GM23248 (cell line): Measurements from ENCODE around the gene CKS1B. TPM values are rescaled to one million over a fixed set of nuclear protein-coding genes. Genes with fewer than 3 reads are reported as not detected.

ENCODE experiments used
- DNase-seq: peaks from one replicate; pipeline ENCODE4 v3.0.0-alpha.2; 2015
- H2AFZ ChIP-seq: fragments of 200-600 bp; sonication (generic); 2 replicates; pipeline ENCODE4 v1.6.1; 2016; ENCODE audit warnings: antibody characterized with exemption
- H3F3A ChIP-seq: fragments of 200-600 bp; sonication (generic); 2 replicates; pipeline ENCODE4 v1.6.1; 2016; ENCODE audit warnings: mild to moderate bottlenecking, antibody characterized with exemption, mixed run types; ENCODE audit not compliant: insufficient read depth
- H3K27ac ChIP-seq: fragments of 200-600 bp; sonication (generic); 2 replicates; pipeline ENCODE4 v1.5.1; 2016; ENCODE audit warnings: mild to moderate bottlenecking
- H3K27me3 ChIP-seq: fragments of 200-600 bp; sonication (generic); replicated peaks from 2 replicates; pipeline ENCODE4 v1.6.1; 2016; ENCODE audit warnings: mild to moderate bottlenecking; ENCODE audit not compliant: insufficient read depth
- H3K36me3 ChIP-seq: fragments of 200-600 bp; sonication (generic); 2 replicates; pipeline ENCODE4 v1.6.1; 2016; ENCODE audit warnings: low read depth, mild to moderate bottlenecking
- H3K4me1 ChIP-seq: fragments of 200-600 bp; sonication (generic); 2 replicates; pipeline ENCODE4 v1.6.1; 2016; ENCODE audit warnings: mild to moderate bottlenecking; ENCODE audit not compliant: insufficient read depth
- H3K4me2 ChIP-seq: fragments of 200-600 bp; sonication (generic); one replicate; pipeline ENCODE4 v1.6.1; 2016; ENCODE audit warnings: mild to moderate bottlenecking; ENCODE audit not compliant: unreplicated experiment
- H3K4me3 ChIP-seq: fragments of 200-600 bp; sonication (generic); 2 replicates; pipeline ENCODE4 v1.5.1; 2016; ENCODE audit warnings: mild to moderate bottlenecking
- H3K79me2 ChIP-seq: fragments of 200-600 bp; sonication (generic); 2 replicates; pipeline ENCODE4 v1.6.1; 2016; ENCODE audit warnings: mild to moderate bottlenecking; ENCODE audit not compliant: insufficient read depth
- H3K9ac ChIP-seq: fragments of 200-600 bp; sonication (generic); 2 replicates; pipeline ENCODE4 v1.6.1; 2016; ENCODE audit warnings: mild to moderate bottlenecking
- H3K9me2 ChIP-seq: fragments of 200-600 bp; sonication (generic); 2 replicates; pipeline ENCODE4 v1.6.1; 2016; ENCODE audit warnings: mixed run types, mild to moderate bottlenecking, moderate library complexity; ENCODE audit not compliant: insufficient read depth
- H3K9me3 ChIP-seq: fragments of 200-600 bp; sonication (generic); one replicate; pipeline ENCODE4 v1.6.1; 2017; ENCODE audit warnings: low read depth
- H4K20me1 ChIP-seq: fragments of 200-600 bp; sonication (generic); 2 replicates; pipeline ENCODE4 v1.6.0; 2016; ENCODE audit not compliant: insufficient read depth
- EZH2 ChIP-seq: fragments of 200-600 bp; sonication (generic); IDR thresholded peaks from 2 replicates; pipeline ENCODE4 v1.6.1; 2018; ENCODE audit warnings: antibody characterized with exemption, mild to moderate bottlenecking; ENCODE audit not compliant: insufficient read depth, poor library complexity, severe bottlenecking
- EZH2phosphoT487 ChIP-seq: fragments of 200-600 bp; sonication (generic); IDR thresholded peaks from 2 replicates; pipeline ENCODE4 v1.6.1; 2018; ENCODE audit warnings: antibody characterized with exemption, moderate library complexity, mild to moderate bottlenecking, low read depth; ENCODE audit not compliant: insufficient read depth
- WGBS, 2 experiments: methylation state at CpG; one replicate each; pipeline ENCODE4 v1.1.6; 2015 to 2017; ENCODE audit warnings: low lambda C conversion rate in 2 of 2, low coverage in 1 of 2; ENCODE audit errors: missing lambda C conversion rate in 2 of 2; 5-methylcytosine and 5-hydroxymethylcytosine counted together
- in situ Hi-C: fragments of 300-500 bp; cut with MboI; formaldehyde crosslinking; loops from 2 replicates; pipeline ENCODE4 v1.15.0; 2020
- polyA plus RNA-seq: library from polyadenylated mRNA; unstranded; fragments of >200 nt; fragmentation: Nextera tagmentation; extraction: Ambion mirVana; gene quantifications from 2 replicates; pipeline ENCODE4 v1.2.1, GENCODE V29; 2016
- total RNA-seq: library from RNA; depleted of rRNA; stranded (reverse); fragments of >200 nt; shearing (Covaris generic); gene quantifications from 2 replicates; pipeline ENCODE4 v1.2.3, GENCODE V29; 2014

Gene CKS1B
- total and polyA plus RNA-seq, 2 experiments from 2014 or later = 45.6 to 119 TPM

- Histone ChIP-seq H3K79me2 (peaks cover 45% of the 10 kb centered on the region), H3K9ac (peak overlapping the region; percentile 82), H2AFZ (peak overlapping the region; percentile 40), H4K20me1 (no peaks in the 10 kb centered on the region), H3K9me3 (no peaks in the 10 kb centered on the region), H3K27me3 (no peaks in the 10 kb centered on the region), H3K9me2 (no peaks in the 10 kb centered on the region), H3K4me2 (peak overlapping the region; percentile 91), H3K27ac (peak overlapping the region; percentile 70), H3F3A (peaks cover 39% of the 10 kb centered on the region), H3K36me3 (peaks cover 20% of the 10 kb centered on the region), H3K4me3 (peak overlapping the region; percentile 79), H3K4me1 (peaks cover 15% of the 10 kb centered on the region)
- in situ Hi-C loops = no loop called here
- WGBS, 2 experiments = 5% methylated on average over 22 to 25 of the region's 25 CpGs
- peak; percentile 53 for DNase-seq
- no peak for TF ChIP-seq EZH2
- TF ChIP-seq EZH2phosphoT487 = no peak
Measured at GRCh38 chr1:154962156-154962749, 12.2 kb upstream of the CKS1B start.

- H3K79me2 ChIP-seq = peaks cover 51% of the 10 kb centered on the region
- H3K4me2 ChIP-seq = peak overlapping the region; percentile 91
- H3K36me3 ChIP-seq = peaks cover 21% of the 10 kb centered on the region
- H3K9me3 ChIP-seq = no peaks in the 10 kb centered on the region
- in situ Hi-C loops = no loop called here
- DNase-seq = no peak
- H3K27ac ChIP-seq = peak overlapping the region; percentile 70; the same call in 1 of the 2 replicates
- H2AFZ ChIP-seq = no peak overlapping the region
- H3K9ac ChIP-seq = peak overlapping the region; percentile 82
- H4K20me1 ChIP-seq = no peaks in the 10 kb centered on the region
- H3K4me1 ChIP-seq = peaks cover 13% of the 10 kb centered on the region
- peak overlapping the region; percentile 79 for H3K4me3 ChIP-seq
- peaks cover 42% of the 10 kb centered on the region for H3F3A ChIP-seq
- 59 to 68% methylated on average over 6 of the region's 6 CpGs for WGBS, 2 experiments
- no peaks in the 10 kb centered on the region for H3K9me2 ChIP-seq
- TF ChIP-seq EZH2phosphoT487 (no peak), EZH2 (no peak)
- H3K27me3 ChIP-seq = no peaks in the 10 kb centered on the region
Measured at GRCh38 chr1:154962795-154963330, 11.6 kb upstream of the CKS1B start.

- H2AFZ ChIP-seq = no peak overlapping the region
- H3F3A ChIP-seq = peaks cover 42% of the 10 kb centered on the region
- H3K27ac ChIP-seq = 0 out of 2 replicates have a peak overlapping the region, but pooled peaks have one; percentile 15
- TF ChIP-seq EZH2phosphoT487 (no peak), EZH2 (no peak)
- no peaks in the 10 kb centered on the region for H3K9me3 ChIP-seq
- 0 out of 2 replicates have a peak overlapping the region, but pooled peaks have one; percentile 9 for H3K9ac ChIP-seq
- peaks cover 16% of the 10 kb centered on the region for H3K4me1 ChIP-seq
- DNase-seq = no peak
- no peaks in the 10 kb centered on the region for H4K20me1 ChIP-seq
- peaks cover 59% of the 10 kb centered on the region for H3K79me2 ChIP-seq
- no peaks in the 10 kb centered on the region for H3K27me3 ChIP-seq
- H3K9me2 ChIP-seq = no peaks in the 10 kb centered on the region
- in situ Hi-C loops = no loop called here
- H3K36me3 ChIP-seq = peaks cover 26% of the 10 kb centered on the region
- 73 to 79% methylated on average over 8 of the region's 8 CpGs for WGBS, 2 experiments
- H3K4me2 ChIP-seq = no peak overlapping the region
- no peak overlapping the region for H3K4me3 ChIP-seq
Measured at GRCh38 chr1:154963643-154964042, 10.8 kb upstream of the CKS1B start.

- Histone ChIP-seq H3K27me3 (no peaks in the 10 kb centered on the region), H3K9me3 (no peaks in the 10 kb centered on the region), H3K9ac (no peak overlapping the region), H3K79me2 (peaks cover 66% of the 10 kb centered on the region), H3F3A (peaks cover 42% of the 10 kb centered on the region), H3K36me3 (peaks cover 26% of the 10 kb centered on the region), H3K4me2 (no peak overlapping the region), H3K4me1 (peaks cover 23% of the 10 kb centered on the region), H2AFZ (no peak overlapping the region), H3K9me2 (no peaks in the 10 kb centered on the region), H3K27ac (0 out of 2 replicates have a peak overlapping the region, but pooled peaks have one; percentile 15), H3K4me3 (no peak overlapping the region), H4K20me1 (no peaks in the 10 kb centered on the region)
- TF ChIP-seq EZH2phosphoT487 = no peak
- TF ChIP-seq EZH2 = no peak
- DNase-seq = no peak
- in situ Hi-C loops = no loop called here
- 94 to 97% methylated on average over 5 to 6 of the region's 6 CpGs for whole genome bisulfite sequencing, 2 experiments
Measured at GRCh38 chr1:154964359-154964758, 10.1 kb upstream of the CKS1B start.
